Measurements from ENCODE around the gene MAB21L4.

The MAB21L4 gene

DNA sequence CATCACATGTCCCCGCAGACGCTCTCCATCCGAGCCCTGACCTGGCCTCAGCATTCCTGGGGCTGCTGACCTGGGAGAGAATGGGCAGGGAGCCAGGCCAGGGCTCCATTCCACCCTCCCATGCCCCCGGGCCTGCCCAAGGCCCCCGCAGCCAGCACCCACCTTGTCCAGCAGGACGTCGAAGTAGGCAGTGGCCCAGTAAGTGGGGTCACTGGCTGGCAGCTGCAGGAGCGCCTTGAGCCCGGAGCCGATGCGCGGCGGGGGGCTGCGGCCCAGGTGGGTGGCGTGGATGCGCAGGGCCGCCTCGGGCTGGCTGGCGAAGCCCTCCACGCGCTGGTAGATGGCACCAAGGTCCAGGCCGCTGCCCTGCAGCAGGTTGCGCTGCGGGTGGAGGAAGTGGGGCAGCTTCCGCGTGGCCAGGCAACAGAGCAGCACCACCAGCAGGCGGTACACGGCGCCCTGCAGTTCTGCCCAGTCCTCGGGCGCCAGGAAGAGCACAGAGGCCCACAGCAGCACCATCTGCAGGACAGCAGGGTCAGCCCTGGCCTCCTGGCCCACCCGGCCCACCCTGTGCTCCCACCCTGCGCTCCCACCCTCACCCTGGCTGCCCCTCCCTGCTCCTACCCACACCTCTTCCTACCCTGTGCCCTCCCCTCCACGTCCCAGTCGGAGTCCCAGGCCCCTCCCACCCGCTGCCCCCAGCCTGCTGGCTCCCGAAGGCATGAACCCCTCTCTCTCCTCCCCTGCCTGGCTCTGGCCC lies 7.6 kb downstream of the MAB21L4 start:
- H3K27me3 ChIP-seq = no peaks in the 10 kb centered on the region

DNA sequence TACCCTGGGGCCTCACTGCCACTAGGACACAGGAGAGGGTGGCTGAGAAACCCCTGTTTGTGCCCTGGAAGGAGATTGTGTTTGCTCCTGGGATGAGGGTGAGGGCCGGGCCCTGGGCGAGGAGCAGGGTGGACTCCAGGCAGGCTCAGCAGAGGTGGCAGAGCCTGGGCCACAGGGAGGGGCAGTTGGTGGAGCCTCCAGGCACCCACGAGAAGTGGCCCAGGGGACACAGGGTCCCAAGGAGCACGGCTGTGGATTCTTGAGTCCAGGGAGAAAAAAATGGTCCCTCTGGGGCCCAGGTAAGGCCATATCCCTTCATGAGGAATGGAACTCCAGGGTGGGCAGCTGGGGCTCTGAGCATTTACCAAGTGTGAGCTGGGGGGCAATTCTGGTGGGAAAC lies 8.3 kb downstream of the MAB21L4 start:
- Histone ChIP-seq H3K36me3 (no peaks in the 10 kb centered on the region), H3K4me1 (ENCODE audit: control insufficient read depth in 1 of 2, insufficient read depth in 1 of 2, low read depth in 1 of 2, low read length in 1 of 2) (peaks cover 3 to 5% of the 10 kb centered on the region in 2 experiments), H3K9me3 (no peaks in the 10 kb centered on the region), H3K27ac (no peak overlapping the region), H3K27me3 (no peaks in the 10 kb centered on the region), H3K4me3 (ENCODE audit: low read depth in 1 of 2, low read length in 1 of 2) (no peak overlapping the region)
- TF ChIP-seq, protein P1, sequence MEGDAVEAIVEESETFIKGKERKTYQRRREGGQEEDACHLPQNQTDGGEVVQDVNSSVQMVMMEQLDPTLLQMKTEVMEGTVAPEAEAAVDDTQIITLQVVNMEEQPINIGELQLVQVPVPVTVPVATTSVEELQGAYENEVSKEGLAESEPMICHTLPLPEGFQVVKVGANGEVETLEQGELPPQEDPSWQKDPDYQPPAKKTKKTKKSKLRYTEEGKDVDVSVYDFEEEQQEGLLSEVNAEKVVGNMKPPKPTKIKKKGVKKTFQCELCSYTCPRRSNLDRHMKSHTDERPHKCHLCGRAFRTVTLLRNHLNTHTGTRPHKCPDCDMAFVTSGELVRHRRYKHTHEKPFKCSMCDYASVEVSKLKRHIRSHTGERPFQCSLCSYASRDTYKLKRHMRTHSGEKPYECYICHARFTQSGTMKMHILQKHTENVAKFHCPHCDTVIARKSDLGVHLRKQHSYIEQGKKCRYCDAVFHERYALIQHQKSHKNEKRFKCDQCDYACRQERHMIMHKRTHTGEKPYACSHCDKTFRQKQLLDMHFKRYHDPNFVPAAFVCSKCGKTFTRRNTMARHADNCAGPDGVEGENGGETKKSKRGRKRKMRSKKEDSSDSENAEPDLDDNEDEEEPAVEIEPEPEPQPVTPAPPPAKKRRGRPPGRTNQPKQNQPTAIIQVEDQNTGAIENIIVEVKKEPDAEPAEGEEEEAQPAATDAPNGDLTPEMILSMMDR (IDR thresholded peaks at IDR 0.05) = no peak

More for the DNA sequence above, 7.6 kb downstream of the MAB21L4 start:
- H3K4me1 ChIP-seq (ENCODE audit: control insufficient read depth in 1 of 2, insufficient read depth in 1 of 2, low read depth in 1 of 2, low read length in 1 of 2) = peaks cover 3 to 5% of the 10 kb centered on the region in 2 experiments
- no peak overlapping the region for H3K4me3 ChIP-seq (ENCODE audit: low read depth in 1 of 2, low read length in 1 of 2)
- TF ChIP-seq, protein P1 (IDR thresholded peaks at IDR 0.05) = no peak
- H3K36me3 ChIP-seq = no peaks in the 10 kb centered on the region
- no peaks in the 10 kb centered on the region for H3K9me3 ChIP-seq
- H3K27ac ChIP-seq = no peak overlapping the region

DNA sequence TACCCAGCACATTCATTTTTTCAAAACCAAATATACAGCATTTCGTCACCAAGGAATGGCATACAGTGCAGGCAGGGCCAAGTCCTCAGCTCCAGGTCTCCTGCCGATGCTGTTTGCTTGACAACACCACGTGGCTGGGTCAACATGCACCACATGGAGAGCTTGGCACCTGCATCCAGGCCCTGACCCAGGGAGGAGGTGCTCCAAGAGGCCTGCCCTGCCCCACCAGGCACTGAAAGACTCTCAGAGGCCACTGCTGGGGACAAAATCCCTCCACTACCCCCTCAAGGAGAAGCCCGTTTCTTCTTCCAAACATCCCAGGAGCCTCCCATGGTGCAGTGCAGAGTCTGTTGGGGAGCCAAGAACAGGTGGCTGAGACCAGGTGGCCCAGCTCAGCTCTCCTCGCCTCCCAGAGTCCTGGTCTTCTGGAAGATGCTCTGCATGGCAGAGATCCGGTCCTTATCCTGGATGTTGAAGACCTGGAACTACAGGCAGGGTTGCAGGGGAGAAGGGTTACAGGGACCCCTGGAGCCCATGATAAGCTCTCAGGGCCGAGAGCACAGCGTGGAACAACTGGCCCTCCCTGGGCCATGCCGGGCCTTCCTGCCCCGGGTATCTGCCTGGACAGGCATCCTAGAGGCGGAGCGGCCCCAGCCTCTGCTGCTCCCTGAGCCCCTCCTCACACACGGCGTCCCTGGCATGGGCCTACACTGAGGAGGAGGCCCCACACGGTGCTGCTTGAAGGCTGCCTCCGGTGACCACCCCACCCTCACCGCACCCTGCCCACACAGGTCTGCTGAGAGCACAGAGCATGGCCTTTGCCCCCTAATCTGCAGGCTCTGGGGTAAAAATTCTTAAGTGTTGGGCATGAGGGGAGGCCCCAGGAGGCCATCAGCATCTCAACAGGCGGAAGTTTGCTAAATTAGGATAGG lies 9.0 kb downstream of the MAB21L4 start:
- Histone ChIP-seq H3K27me3 (no peaks in the 10 kb centered on the region), H3K4me1 (ENCODE audit: control insufficient read depth in 1 of 2, insufficient read depth in 1 of 2, low read depth in 1 of 2, low read length in 1 of 2) (peaks cover 3 to 5% of the 10 kb centered on the region in 2 experiments), H3K4me3 (ENCODE audit: low read depth in 1 of 2, low read length in 1 of 2) (no peak overlapping the region), H3K9me3 (no peaks in the 10 kb centered on the region), H3K36me3 (no peaks in the 10 kb centered on the region), H3K27ac (no peak overlapping the region)
- TF ChIP-seq, protein P1 (IDR thresholded peaks at IDR 0.05) = no peak

DNA sequence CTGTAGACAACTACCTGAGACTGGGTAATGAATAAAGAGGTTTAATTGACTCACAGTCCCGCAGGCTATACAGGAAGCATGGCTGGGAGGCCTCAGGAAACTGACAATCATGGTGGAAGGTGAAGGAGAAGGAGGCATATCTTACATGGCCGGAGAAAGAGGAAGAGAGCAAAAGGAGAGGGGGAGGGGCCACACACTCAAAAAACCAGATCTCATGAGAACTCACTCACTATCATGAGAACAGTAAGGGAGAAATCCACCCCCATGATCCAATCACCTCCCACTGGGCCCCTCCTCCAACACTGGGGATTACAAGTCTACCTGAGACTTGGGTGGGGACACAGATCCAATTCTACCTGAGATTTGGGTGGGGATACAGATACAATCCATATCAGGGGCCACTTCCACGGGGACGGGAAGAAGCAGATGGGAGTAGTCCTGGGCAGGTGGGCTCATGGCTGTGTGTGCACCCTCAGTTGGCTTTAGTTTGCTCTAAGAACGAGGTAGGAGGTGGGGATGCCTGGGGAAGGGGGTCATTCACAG lies 9.9 kb downstream of the MAB21L4 start:
- H3K4me1 ChIP-seq (ENCODE audit: control insufficient read depth in 1 of 2, insufficient read depth in 1 of 2, low read depth in 1 of 2, low read length in 1 of 2) = peaks cover 3 to 5% of the 10 kb centered on the region in 2 experiments
- no peak overlapping the region for H3K27ac ChIP-seq
- H3K36me3 ChIP-seq = no peaks in the 10 kb centered on the region
- H3K27me3 ChIP-seq = no peaks in the 10 kb centered on the region
- no peak overlapping the region for H3K4me3 ChIP-seq (ENCODE audit: low read depth in 1 of 2, low read length in 1 of 2)
- TF ChIP-seq, protein P1 (IDR thresholded peaks at IDR 0.05) = no peak
- H3K9me3 ChIP-seq = no peaks in the 10 kb centered on the region

DNA sequence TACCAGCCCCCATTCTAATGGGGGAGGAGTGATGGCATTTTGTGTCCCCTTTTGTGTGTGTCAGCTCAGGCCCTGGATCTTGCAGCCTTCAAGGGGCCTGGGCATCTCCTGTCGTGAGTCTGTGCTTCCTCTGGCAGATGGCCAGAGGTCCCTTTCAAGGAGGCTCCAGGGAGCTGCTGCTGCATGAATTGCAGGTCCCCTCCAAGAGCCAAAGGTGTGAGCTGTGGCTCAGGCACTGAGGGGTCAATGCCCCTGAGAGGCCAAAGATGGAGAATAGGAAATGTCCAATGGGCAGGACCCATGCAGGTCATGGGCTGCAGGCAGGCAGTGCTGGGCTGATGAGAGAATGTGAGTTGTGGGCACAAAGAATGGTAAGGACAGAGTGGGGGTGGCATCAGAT lies 10.4 kb downstream of the MAB21L4 start:
- TF ChIP-seq, protein P1 (IDR thresholded peaks at IDR 0.05) = no peak
- no peaks in the 10 kb centered on the region for H3K27me3 ChIP-seq

More for the DNA sequence above, 10.4 kb downstream of the MAB21L4 start:
- Histone ChIP-seq H3K9me3 (no peaks in the 10 kb centered on the region), H3K36me3 (no peaks in the 10 kb centered on the region), H3K4me3 (ENCODE audit: low read depth in 1 of 2, low read length in 1 of 2) (no peak overlapping the region), H3K27ac (no peak overlapping the region), H3K4me1 (ENCODE audit: control insufficient read depth in 1 of 2, insufficient read depth in 1 of 2, low read depth in 1 of 2, low read length in 1 of 2) (peaks cover 3 to 5% of the 10 kb centered on the region in 2 experiments)

All from neutrophil (primary cell).